WTC11 (cell line): Measurements from ENCODE around the gene ZGRF1. TPM values are rescaled to one million over a fixed set of nuclear protein-coding genes. Genes with fewer than 3 reads are reported as not detected.
A peak's percentile ranks its signal among the peaks of the same experiment; 100 is the strongest.

Experiments used
- ATAC-seq: fragments of 200-7000 bp; cut with Tn5 transposase; 2 replicates; pipeline ENCODE4 v1.10.0; 2021; ENCODE audit warnings: mild to moderate bottlenecking, moderate library complexity
- CTCF ChIA-PET: fragments of 300-600 bp; sonication (Branson Sonifier 250); formaldehyde crosslinking; loops from one replicate; lab custom pipeline; 2021; ENCODE audit warnings: antibody characterized with exemption; lab: Charles Lee
- POLR2A ChIA-PET: fragments of 350-600 bp; sonication (Branson Sonifier 250); formaldehyde crosslinking; loops from one replicate; lab custom pipeline; 2021; ENCODE audit warnings: antibody characterized with exemption; lab: Charles Lee
- DNase-seq: peaks from one replicate; pipeline ENCODE4 v3.0.0; 2021; ENCODE audit warnings: low spot score
- H3K27ac Mint-ChIP-seq: 2 replicates; pipeline ENCODE4 v1.8.0; 2021; ENCODE audit warnings: mixed read lengths
- H3K27me3 Mint-ChIP-seq: 2 replicates; pipeline ENCODE4 v1.8.0; 2021; ENCODE audit warnings: low read depth, mild to moderate bottlenecking, moderate library complexity, mixed read lengths
- H3K36me3 Mint-ChIP-seq: 2 replicates; pipeline ENCODE4 v1.8.0; 2021; ENCODE audit warnings: mixed read lengths
- H3K4me1 Mint-ChIP-seq: 2 replicates; pipeline ENCODE4 v1.8.0; 2022; ENCODE audit warnings: mixed read lengths
- H3K4me3 Mint-ChIP-seq: 2 replicates; pipeline ENCODE4 v1.8.0; 2021; ENCODE audit warnings: mild to moderate bottlenecking, moderate library complexity, mixed read lengths
- H3K9me3 Mint-ChIP-seq: 2 replicates; pipeline ENCODE4 v1.8.0; 2021; ENCODE audit warnings: mixed read lengths
- EMX1 ChIP-seq: fragments of 250-450 bp; sonication (Bioruptor Pico); IDR thresholded peaks from 2 replicates; pipeline ENCODE4 v1.8.0; 2021; ENCODE audit warnings: mild to moderate bottlenecking
- FOXJ3 ChIP-seq: sonication (generic); formaldehyde crosslinking; IDR thresholded peaks from 2 replicates; pipeline ENCODE4 v1.9.0; 2021; ENCODE audit warnings: missing genetic modification reagents, mild to moderate bottlenecking, borderline replicate concordance
- FOXK1 ChIP-seq: sonication (generic); formaldehyde crosslinking; IDR thresholded peaks from 2 replicates; pipeline ENCODE4 v1.8.0; 2022; ENCODE audit warnings: mild to moderate bottlenecking, moderate library complexity, missing genetic modification reagents
- JUN ChIP-seq: sonication (generic); formaldehyde crosslinking; IDR thresholded peaks from 2 replicates; pipeline ENCODE4 v1.8.0; 2023; ENCODE audit warnings: mild to moderate bottlenecking, missing genetic modification reagents
- MYBL2 ChIP-seq: sonication (generic); formaldehyde crosslinking; IDR thresholded peaks from 2 replicates; pipeline ENCODE4 v1.8.1; 2023; ENCODE audit warnings: mild to moderate bottlenecking, moderate library complexity, missing genetic modification reagents
- NFE2L1 ChIP-seq: sonication (generic); formaldehyde crosslinking; IDR thresholded peaks from 2 replicates; pipeline ENCODE4 v1.8.1; 2023; ENCODE audit warnings: missing genetic modification reagents
- TEAD4 ChIP-seq: sonication (generic); formaldehyde crosslinking; IDR thresholded peaks from 2 replicates; pipeline ENCODE4 v1.8.0; 2022; ENCODE audit warnings: mild to moderate bottlenecking, missing genetic modification reagents
- ZNF671 ChIP-seq: fragments of 250-450 bp; sonication (Bioruptor Pico); IDR thresholded peaks from 2 replicates; pipeline ENCODE4 v1.8.0; 2021; ENCODE audit warnings: mild to moderate bottlenecking
- total RNA-seq: library from RNA; stranded (reverse); gene quantifications from 3 replicates; pipeline ENCODE4 v1.2.3, GENCODE V29; 2021
- TF ChIP-seq, protein P1 (sequence below): sonication (generic); formaldehyde crosslinking; IDR thresholded peaks from 2 replicates; pipeline ENCODE4 v1.8.1; 2023; ENCODE audit warnings: mild to moderate bottlenecking, missing genetic modification reagents, borderline replicate concordance
- TF ChIP-seq, protein P2 (sequence below): fragments of 250-450 bp; sonication (Bioruptor Pico); IDR thresholded peaks from 2 replicates; pipeline ENCODE4 v1.9.0; 2021; ENCODE audit warnings: mild to moderate bottlenecking
- TF ChIP-seq, protein P3 (sequence below): sonication (generic); formaldehyde crosslinking; IDR thresholded peaks from 2 replicates; pipeline ENCODE4 v1.8.0; 2023; ENCODE audit warnings: missing genetic modification reagents, mild to moderate bottlenecking, borderline replicate concordance
- TF ChIP-seq, protein P4 (sequence below): sonication (generic); formaldehyde crosslinking; IDR thresholded peaks from 2 replicates; pipeline ENCODE4 v1.8.1; 2022; ENCODE audit warnings: mild to moderate bottlenecking, moderate library complexity, missing genetic modification reagents
- TF ChIP-seq, protein P5 (sequence below): fragments of 250-450 bp; sonication (Bioruptor Pico); IDR thresholded peaks from 2 replicates; pipeline ENCODE4 v1.9.0; 2021; ENCODE audit warnings: mild to moderate bottlenecking, borderline replicate concordance
- TF ChIP-seq, protein P6 (sequence below): sonication (generic); formaldehyde crosslinking; conservative IDR thresholded peaks from 2 replicates; pipeline ENCODE4 v1.8.1; 2022; ENCODE audit warnings: mild to moderate bottlenecking, missing genetic modification reagents
- TF ChIP-seq, protein P7 (sequence below): sonication (generic); formaldehyde crosslinking; IDR thresholded peaks from 2 replicates; pipeline ENCODE4 v1.8.0; 2022; ENCODE audit warnings: missing genetic modification reagents
- TF ChIP-seq, protein P8 (sequence below): sonication (generic); formaldehyde crosslinking; IDR thresholded peaks from 2 replicates; pipeline ENCODE4 v1.8.0; 2022; ENCODE audit warnings: mild to moderate bottlenecking, missing genetic modification reagents

ZGRF1 gene
- total RNA-seq, 1 experiment from 2014 or later = 56.2 TPM

DNA sequence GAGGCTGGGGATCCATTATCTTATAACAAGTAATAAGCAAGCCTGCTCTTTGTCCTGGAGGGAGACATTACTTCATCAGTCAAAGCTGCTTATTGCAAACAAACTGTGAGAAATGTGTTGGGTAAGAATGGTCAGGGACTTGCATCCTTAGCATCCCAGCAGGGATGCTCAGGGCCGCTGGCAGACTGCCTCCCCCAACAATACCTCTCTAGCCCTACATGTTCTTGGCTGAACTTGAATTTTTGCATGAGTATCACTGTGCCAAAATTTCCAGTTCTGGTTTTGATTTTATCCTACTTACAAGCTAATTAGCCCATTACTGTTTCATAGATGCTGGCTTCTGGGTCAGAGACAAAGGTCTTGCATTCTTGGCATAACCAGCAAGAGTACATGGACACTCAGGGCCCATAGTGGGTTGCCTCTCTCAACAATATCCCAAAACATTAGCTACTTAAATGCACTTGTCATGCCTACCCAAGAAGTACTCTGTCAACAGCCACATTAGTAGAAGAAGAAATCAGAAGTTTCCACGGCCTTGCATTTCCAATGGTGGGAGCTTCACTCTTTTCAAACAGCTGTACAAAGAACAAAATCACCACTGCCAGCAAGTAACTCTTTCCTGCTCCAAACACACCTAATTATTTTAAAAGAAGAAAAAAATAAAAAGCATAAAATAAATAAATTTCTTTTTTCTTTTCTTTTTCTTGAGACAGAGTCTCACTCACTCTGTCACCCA, 78.9 kb downstream of the ZGRF1 start:
- 0 out of 2 replicates have a peak, but pooled peaks cover 6% of the 10 kb centered on the region for H3K4me1 Mint-ChIP-seq
- POLR2A ChIA-PET = no interaction called here
- no peak for DNase-seq
- no peak overlapping the region for H3K4me3 Mint-ChIP-seq
- H3K36me3 Mint-ChIP-seq = peaks cover 19% of the 10 kb centered on the region
- H3K27me3 Mint-ChIP-seq = no peaks in the 10 kb centered on the region
- peak; percentile 28; the same call in 1 of the 2 replicates for ATAC-seq
- H3K9me3 Mint-ChIP-seq = no peaks in the 10 kb centered on the region
- no peak overlapping the region; the same call in 1 of the 2 replicates for H3K27ac Mint-ChIP-seq
- CTCF ChIA-PET = interaction anchor here (1.0 to 1.5 kb wide), 2 partner anchors 47 to 380 kb away, joined by 3 read pairs; no protein-coding TSS in a partner anchor
- TF ChIP-seq, protein P1, sequence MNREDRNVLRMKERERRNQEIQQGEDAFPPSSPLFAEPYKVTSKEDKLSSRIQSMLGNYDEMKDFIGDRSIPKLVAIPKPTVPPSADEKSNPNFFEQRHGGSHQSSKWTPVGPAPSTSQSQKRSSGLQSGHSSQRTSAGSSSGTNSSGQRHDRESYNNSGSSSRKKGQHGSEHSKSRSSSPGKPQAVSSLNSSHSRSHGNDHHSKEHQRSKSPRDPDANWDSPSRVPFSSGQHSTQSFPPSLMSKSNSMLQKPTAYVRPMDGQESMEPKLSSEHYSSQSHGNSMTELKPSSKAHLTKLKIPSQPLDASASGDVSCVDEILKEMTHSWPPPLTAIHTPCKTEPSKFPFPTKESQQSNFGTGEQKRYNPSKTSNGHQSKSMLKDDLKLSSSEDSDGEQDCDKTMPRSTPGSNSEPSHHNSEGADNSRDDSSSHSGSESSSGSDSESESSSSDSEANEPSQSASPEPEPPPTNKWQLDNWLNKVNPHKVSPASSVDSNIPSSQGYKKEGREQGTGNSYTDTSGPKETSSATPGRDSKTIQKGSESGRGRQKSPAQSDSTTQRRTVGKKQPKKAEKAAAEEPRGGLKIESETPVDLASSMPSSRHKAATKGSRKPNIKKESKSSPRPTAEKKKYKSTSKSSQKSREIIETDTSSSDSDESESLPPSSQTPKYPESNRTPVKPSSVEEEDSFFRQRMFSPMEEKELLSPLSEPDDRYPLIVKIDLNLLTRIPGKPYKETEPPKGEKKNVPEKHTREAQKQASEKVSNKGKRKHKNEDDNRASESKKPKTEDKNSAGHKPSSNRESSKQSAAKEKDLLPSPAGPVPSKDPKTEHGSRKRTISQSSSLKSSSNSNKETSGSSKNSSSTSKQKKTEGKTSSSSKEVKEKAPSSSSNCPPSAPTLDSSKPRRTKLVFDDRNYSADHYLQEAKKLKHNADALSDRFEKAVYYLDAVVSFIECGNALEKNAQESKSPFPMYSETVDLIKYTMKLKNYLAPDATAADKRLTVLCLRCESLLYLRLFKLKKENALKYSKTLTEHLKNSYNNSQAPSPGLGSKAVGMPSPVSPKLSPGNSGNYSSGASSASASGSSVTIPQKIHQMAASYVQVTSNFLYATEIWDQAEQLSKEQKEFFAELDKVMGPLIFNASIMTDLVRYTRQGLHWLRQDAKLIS (CRISPR knock-in tag) = no peak
- TF ChIP-seq, protein P2, sequence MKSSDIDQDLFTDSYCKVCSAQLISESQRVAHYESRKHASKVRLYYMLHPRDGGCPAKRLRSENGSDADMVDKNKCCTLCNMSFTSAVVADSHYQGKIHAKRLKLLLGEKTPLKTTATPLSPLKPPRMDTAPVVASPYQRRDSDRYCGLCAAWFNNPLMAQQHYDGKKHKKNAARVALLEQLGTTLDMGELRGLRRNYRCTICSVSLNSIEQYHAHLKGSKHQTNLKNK (CRISPR knock-in tag) = no peak
- TF ChIP-seq FOXJ3 = no peak
- no peak for TF ChIP-seq JUN (CRISPR knock-in tag)
- TF ChIP-seq, protein P3, sequence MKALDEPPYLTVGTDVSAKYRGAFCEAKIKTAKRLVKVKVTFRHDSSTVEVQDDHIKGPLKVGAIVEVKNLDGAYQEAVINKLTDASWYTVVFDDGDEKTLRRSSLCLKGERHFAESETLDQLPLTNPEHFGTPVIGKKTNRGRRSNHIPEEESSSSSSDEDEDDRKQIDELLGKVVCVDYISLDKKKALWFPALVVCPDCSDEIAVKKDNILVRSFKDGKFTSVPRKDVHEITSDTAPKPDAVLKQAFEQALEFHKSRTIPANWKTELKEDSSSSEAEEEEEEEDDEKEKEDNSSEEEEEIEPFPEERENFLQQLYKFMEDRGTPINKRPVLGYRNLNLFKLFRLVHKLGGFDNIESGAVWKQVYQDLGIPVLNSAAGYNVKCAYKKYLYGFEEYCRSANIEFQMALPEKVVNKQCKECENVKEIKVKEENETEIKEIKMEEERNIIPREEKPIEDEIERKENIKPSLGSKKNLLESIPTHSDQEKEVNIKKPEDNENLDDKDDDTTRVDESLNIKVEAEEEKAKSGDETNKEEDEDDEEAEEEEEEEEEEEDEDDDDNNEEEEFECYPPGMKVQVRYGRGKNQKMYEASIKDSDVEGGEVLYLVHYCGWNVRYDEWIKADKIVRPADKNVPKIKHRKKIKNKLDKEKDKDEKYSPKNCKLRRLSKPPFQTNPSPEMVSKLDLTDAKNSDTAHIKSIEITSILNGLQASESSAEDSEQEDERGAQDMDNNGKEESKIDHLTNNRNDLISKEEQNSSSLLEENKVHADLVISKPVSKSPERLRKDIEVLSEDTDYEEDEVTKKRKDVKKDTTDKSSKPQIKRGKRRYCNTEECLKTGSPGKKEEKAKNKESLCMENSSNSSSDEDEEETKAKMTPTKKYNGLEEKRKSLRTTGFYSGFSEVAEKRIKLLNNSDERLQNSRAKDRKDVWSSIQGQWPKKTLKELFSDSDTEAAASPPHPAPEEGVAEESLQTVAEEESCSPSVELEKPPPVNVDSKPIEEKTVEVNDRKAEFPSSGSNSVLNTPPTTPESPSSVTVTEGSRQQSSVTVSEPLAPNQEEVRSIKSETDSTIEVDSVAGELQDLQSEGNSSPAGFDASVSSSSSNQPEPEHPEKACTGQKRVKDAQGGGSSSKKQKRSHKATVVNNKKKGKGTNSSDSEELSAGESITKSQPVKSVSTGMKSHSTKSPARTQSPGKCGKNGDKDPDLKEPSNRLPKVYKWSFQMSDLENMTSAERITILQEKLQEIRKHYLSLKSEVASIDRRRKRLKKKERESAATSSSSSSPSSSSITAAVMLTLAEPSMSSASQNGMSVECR = no peak
- TF ChIP-seq TEAD4 (CRISPR knock-in tag) = no peak
- TF ChIP-seq ZNF671 (CRISPR knock-in tag) = no peak
- TF ChIP-seq, protein P4, sequence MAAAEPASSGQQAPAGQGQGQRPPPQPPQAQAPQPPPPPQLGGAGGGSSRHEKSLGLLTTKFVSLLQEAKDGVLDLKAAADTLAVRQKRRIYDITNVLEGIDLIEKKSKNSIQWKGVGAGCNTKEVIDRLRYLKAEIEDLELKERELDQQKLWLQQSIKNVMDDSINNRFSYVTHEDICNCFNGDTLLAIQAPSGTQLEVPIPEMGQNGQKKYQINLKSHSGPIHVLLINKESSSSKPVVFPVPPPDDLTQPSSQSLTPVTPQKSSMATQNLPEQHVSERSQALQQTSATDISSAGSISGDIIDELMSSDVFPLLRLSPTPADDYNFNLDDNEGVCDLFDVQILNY (CRISPR knock-in tag) = no peak
- no peak for TF ChIP-seq FOXK1 (CRISPR knock-in tag)
- TF ChIP-seq EMX1 = no peak
- TF ChIP-seq, protein P5, sequence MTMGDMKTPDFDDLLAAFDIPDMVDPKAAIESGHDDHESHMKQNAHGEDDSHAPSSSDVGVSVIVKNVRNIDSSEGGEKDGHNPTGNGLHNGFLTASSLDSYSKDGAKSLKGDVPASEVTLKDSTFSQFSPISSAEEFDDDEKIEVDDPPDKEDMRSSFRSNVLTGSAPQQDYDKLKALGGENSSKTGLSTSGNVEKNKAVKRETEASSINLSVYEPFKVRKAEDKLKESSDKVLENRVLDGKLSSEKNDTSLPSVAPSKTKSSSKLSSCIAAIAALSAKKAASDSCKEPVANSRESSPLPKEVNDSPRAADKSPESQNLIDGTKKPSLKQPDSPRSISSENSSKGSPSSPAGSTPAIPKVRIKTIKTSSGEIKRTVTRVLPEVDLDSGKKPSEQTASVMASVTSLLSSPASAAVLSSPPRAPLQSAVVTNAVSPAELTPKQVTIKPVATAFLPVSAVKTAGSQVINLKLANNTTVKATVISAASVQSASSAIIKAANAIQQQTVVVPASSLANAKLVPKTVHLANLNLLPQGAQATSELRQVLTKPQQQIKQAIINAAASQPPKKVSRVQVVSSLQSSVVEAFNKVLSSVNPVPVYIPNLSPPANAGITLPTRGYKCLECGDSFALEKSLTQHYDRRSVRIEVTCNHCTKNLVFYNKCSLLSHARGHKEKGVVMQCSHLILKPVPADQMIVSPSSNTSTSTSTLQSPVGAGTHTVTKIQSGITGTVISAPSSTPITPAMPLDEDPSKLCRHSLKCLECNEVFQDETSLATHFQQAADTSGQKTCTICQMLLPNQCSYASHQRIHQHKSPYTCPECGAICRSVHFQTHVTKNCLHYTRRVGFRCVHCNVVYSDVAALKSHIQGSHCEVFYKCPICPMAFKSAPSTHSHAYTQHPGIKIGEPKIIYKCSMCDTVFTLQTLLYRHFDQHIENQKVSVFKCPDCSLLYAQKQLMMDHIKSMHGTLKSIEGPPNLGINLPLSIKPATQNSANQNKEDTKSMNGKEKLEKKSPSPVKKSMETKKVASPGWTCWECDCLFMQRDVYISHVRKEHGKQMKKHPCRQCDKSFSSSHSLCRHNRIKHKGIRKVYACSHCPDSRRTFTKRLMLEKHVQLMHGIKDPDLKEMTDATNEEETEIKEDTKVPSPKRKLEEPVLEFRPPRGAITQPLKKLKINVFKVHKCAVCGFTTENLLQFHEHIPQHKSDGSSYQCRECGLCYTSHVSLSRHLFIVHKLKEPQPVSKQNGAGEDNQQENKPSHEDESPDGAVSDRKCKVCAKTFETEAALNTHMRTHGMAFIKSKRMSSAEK (CRISPR knock-in tag) = no peak
- TF ChIP-seq NFE2L1 (CRISPR knock-in tag) = no peak
- TF ChIP-seq, protein P6, sequence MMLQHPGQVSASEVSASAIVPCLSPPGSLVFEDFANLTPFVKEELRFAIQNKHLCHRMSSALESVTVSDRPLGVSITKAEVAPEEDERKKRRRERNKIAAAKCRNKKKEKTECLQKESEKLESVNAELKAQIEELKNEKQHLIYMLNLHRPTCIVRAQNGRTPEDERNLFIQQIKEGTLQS (CRISPR knock-in tag) = no peak
- no peak for TF ChIP-seq MYBL2 (CRISPR knock-in tag)
- TF ChIP-seq, protein P7, sequence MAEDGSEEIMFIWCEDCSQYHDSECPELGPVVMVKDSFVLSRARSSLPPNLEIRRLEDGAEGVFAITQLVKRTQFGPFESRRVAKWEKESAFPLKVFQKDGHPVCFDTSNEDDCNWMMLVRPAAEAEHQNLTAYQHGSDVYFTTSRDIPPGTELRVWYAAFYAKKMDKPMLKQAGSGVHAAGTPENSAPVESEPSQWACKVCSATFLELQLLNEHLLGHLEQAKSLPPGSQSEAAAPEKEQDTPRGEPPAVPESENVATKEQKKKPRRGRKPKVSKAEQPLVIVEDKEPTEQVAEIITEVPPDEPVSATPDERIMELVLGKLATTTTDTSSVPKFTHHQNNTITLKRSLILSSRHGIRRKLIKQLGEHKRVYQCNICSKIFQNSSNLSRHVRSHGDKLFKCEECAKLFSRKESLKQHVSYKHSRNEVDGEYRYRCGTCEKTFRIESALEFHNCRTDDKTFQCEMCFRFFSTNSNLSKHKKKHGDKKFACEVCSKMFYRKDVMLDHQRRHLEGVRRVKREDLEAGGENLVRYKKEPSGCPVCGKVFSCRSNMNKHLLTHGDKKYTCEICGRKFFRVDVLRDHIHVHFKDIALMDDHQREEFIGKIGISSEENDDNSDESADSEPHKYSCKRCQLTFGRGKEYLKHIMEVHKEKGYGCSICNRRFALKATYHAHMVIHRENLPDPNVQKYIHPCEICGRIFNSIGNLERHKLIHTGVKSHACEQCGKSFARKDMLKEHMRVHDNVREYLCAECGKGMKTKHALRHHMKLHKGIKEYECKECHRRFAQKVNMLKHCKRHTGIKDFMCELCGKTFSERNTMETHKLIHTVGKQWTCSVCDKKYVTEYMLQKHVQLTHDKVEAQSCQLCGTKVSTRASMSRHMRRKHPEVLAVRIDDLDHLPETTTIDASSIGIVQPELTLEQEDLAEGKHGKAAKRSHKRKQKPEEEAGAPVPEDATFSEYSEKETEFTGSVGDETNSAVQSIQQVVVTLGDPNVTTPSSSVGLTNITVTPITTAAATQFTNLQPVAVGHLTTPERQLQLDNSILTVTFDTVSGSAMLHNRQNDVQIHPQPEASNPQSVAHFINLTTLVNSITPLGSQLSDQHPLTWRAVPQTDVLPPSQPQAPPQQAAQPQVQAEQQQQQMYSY (CRISPR knock-in tag) = no peak
- TF ChIP-seq, protein P8, sequence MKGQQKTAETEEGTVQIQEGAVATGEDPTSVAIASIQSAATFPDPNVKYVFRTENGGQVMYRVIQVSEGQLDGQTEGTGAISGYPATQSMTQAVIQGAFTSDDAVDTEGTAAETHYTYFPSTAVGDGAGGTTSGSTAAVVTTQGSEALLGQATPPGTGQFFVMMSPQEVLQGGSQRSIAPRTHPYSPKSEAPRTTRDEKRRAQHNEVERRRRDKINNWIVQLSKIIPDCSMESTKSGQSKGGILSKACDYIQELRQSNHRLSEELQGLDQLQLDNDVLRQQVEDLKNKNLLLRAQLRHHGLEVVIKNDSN (CRISPR knock-in tag) = no peak
